Measurements from ENCODE around the gene LRIT2.

The LRIT2 gene, protein sequence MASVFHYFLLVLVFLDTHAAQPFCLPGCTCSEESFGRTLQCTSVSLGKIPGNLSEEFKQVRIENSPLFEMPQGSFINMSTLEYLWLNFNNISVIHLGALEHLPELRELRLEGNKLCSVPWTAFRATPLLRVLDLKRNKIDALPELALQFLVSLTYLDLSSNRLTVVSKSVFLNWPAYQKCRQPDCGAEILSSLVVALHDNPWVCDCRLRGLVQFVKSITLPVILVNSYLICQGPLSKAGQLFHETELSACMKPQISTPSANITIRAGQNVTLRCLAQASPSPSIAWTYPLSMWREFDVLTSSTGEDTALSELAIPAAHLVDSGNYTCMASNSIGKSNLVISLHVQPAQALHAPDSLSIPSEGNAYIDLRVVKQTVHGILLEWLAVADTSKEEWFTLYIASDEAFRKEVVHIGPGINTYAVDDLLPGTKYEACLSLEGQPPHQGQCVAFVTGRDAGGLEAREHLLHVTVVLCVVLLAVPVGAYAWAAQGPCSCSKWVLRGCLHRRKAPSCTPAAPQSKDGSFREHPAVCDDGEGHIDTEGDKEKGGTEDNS

GRCh38 chr10:84225427-84226173 lies at the start of gene LRIT2:
LRIT2 (minus strand) TSS chr10:84225544; CDS start chr10:84225520, 24 bp downstream.
- no peaks in the 10 kb centered on the region for H3K9me3 Mint-ChIP-seq
- no peaks in the 10 kb centered on the region for H3K4me1 Mint-ChIP-seq
- no peaks in the 10 kb centered on the region for H3K27me3 Mint-ChIP-seq
- no peak within 1 kb of the TSS for H3K4me3 Mint-ChIP-seq
- H3K27ac Mint-ChIP-seq = no peak within 1 kb of the TSS
- no peaks in the 10 kb centered on the region for H3K36me3 Mint-ChIP-seq
- ATAC-seq = no peak

GRCh38 chr10:84270708-84271107 lies 45.4 kb upstream of the LRIT2 start:
- Mint-ChIP-seq H3K4me1 (no peaks in the 10 kb centered on the region), H3K4me3 (no peak overlapping the region), H3K9me3 (no peaks in the 10 kb centered on the region), H3K36me3 (no peaks in the 10 kb centered on the region), H3K27ac (no peak overlapping the region), H3K27me3 (peaks cover 15% of the 10 kb centered on the region)
- no peak for ATAC-seq

GRCh38 chr10:84269773-84270172 lies 44.4 kb upstream of the LRIT2 start:
- Mint-ChIP-seq H3K27me3 (peaks cover 23% of the 10 kb centered on the region), H3K4me1 (peaks cover under 1% of the 10 kb centered on the region), H3K4me3 (no peak overlapping the region), H3K9me3 (no peaks in the 10 kb centered on the region), H3K27ac (no peak overlapping the region), H3K36me3 (no peaks in the 10 kb centered on the region)
- ATAC-seq = no peak

DNA sequence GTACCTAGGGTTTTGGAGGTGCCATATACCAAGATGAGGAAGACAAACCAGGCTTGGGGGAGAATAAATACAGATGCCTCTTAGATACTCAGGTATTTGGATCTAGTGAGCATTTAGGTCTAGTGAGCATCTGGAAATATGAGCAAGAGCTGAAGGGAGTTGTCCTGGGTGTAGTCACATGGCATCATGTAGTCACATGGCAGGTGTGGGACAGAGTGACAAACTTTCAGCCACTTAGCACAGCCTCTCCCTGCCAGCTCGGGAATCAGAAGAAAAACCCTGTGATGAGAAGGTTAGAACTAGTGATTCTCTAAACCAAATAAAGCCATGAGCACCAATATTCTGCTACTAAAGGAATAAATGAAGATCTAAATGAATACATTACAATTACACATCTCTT lies 43.8 kb upstream of the LRIT2 start:
- Mint-ChIP-seq H3K4me1 (peaks cover 6% of the 10 kb centered on the region), H3K4me3 (no peak overlapping the region), H3K36me3 (no peaks in the 10 kb centered on the region), H3K9me3 (no peaks in the 10 kb centered on the region), H3K27ac (no peak overlapping the region), H3K27me3 (peaks cover 29% of the 10 kb centered on the region)
- no peak for ATAC-seq

- H3K4me3 Mint-ChIP-seq = no peak overlapping the region
- peaks cover 41% of the 10 kb centered on the region for H3K27me3 Mint-ChIP-seq
- H3K4me1 Mint-ChIP-seq = peaks cover 6% of the 10 kb centered on the region
- peak; percentile 39 for ATAC-seq
- H3K27ac Mint-ChIP-seq = no peak overlapping the region
- H3K36me3 Mint-ChIP-seq = no peaks in the 10 kb centered on the region
- H3K9me3 Mint-ChIP-seq = no peaks in the 10 kb centered on the region
These were observed 42.3 kb upstream of the LRIT2 start for GRCh38 chr10:84267503-84268126.

DNA sequence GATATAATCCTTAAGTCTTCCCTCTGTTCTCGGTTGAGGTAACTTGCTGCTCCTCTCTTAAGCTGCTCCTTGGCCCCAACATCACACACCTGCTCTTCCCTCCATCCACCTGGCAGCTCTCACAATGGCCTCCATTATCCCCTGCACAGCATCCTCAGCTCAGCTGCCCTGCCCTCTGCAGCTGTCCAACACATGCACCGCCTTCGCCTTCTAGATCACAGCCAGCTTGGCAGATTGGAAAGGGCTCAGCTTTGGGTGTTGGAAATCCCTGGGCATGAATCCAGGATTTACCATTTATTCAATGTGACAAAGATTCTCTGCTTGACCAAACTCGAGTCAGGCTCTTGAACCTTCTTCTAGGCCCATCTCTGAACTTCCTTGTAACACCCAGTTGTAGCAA lies 40.1 kb upstream of the LRIT2 start:
- H3K27me3 Mint-ChIP-seq = peaks cover 44% of the 10 kb centered on the region
- H3K4me1 Mint-ChIP-seq = peaks cover 6% of the 10 kb centered on the region
- no peak overlapping the region for H3K4me3 Mint-ChIP-seq
- H3K9me3 Mint-ChIP-seq = no peaks in the 10 kb centered on the region
- H3K36me3 Mint-ChIP-seq = no peaks in the 10 kb centered on the region
- ATAC-seq = no peak
- H3K27ac Mint-ChIP-seq = no peak overlapping the region

DNA sequence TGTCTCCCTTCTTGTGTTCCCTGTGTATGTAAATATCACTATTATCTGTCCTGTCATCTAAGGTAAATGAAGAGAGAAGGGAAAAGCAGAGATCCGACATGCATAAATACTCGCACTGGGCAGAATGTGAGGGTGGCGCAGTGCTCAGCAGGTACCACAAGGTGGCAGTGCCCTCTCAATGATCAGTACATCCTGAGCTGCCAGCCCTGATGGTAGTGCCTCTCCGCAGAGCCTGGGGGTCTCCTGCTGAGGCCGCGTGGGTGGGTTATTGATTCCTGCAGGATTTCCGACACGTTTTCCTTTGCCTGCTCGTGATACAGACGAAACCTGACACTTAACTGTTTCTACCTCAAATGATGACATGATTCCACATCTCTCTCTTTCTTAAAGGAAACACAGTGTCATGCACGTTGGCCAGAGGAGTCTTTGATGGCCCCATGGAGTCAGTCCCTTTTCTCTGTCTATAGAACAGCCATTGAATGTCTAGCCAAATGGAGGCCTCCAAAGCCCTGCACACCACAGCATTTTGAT lies 39.3 kb upstream of the LRIT2 start:
- Mint-ChIP-seq H3K27ac (no peak overlapping the region), H3K4me1 (peaks cover 6% of the 10 kb centered on the region), H3K9me3 (no peaks in the 10 kb centered on the region), H3K27me3 (peaks cover 52% of the 10 kb centered on the region), H3K4me3 (no peak overlapping the region), H3K36me3 (no peaks in the 10 kb centered on the region)
- peak; percentile 85 for ATAC-seq

DNA sequence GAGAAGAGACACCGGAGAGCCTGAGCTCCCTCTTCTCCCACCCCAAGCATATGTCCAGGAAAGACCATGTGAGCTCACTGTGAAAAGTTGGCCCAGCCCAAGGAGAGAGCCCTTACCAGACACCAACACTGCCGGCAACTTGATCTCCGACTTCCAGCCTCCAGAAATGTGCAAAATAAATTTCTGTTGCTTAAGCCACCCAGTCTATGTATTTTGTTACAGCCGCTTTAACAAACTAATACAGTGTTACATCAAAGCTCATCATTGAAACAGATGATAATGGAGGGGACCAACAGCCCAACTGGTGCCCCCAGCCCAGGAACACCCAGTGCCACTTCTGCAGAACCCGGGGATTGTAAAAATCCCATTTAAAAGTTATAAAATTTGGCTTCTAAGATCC lies 38.4 kb upstream of the LRIT2 start:
- H3K9me3 Mint-ChIP-seq = no peaks in the 10 kb centered on the region
- ATAC-seq = no peak
- H3K27me3 Mint-ChIP-seq = peaks cover 55% of the 10 kb centered on the region
- peaks cover 6% of the 10 kb centered on the region for H3K4me1 Mint-ChIP-seq
- H3K4me3 Mint-ChIP-seq = no peak overlapping the region
- no peak overlapping the region for H3K27ac Mint-ChIP-seq
- no peaks in the 10 kb centered on the region for H3K36me3 Mint-ChIP-seq

GRCh38 chr10:84262190-84262956 lies 37.0 kb upstream of the LRIT2 start:
- Mint-ChIP-seq H3K27me3 (peaks cover 56% of the 10 kb centered on the region), H3K27ac (no peak overlapping the region), H3K36me3 (no peaks in the 10 kb centered on the region), H3K9me3 (no peaks in the 10 kb centered on the region), H3K4me3 (no peak overlapping the region), H3K4me1 (peaks cover 6% of the 10 kb centered on the region)
- ATAC-seq = no peak

DNA sequence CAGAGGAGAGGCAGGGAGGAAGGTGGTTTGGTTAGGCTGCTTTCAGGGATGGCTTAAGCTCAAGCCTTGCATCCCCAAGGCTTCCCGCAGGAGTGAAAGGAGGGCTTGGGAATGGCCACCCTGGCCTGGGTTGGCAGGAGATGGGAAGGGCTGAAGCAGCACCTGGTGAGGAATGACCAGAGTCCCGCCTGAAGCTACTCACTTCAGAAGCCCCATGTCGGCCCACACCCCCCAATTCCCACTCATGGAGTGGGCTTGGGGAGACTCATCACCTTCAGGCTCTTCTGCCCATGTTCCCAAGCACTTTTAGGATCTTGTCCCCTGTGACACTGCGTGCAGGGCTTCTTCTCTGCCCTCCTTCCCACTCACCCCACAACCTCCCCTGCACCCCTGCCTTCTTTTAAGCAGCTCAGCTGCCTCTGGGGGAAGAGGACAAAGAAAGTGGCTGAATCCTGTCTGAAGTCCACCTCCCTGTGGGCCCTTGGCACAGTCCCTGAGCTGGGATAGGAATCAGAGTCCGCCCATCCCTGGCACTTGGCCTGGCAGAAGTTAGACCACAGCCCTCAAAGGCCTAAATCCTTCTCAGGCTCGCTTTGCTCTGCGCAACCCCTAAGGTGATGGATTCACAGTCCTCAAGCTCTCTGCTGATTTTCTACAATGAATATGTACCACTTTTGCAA lies 36.0 kb upstream of the LRIT2 start:
- Mint-ChIP-seq H3K9me3 (no peaks in the 10 kb centered on the region), H3K27me3 (peaks cover 65% of the 10 kb centered on the region)

GRCh38 chr10:84258034-84258695 lies 32.8 kb upstream of the LRIT2 start:
- H3K36me3 Mint-ChIP-seq = no peaks in the 10 kb centered on the region
- no peaks in the 10 kb centered on the region for H3K4me1 Mint-ChIP-seq
- H3K9me3 Mint-ChIP-seq = no peaks in the 10 kb centered on the region
- no peak for ATAC-seq
- no peak overlapping the region for H3K4me3 Mint-ChIP-seq
- peaks cover 39% of the 10 kb centered on the region for H3K27me3 Mint-ChIP-seq
- H3K27ac Mint-ChIP-seq = no peak overlapping the region

More for the DNA sequence above, 36.0 kb upstream of the LRIT2 start:
- no peaks in the 10 kb centered on the region for H3K36me3 Mint-ChIP-seq
- H3K27ac Mint-ChIP-seq = no peak overlapping the region
- peaks cover 6% of the 10 kb centered on the region for H3K4me1 Mint-ChIP-seq
- no peak for ATAC-seq
- no peak overlapping the region for H3K4me3 Mint-ChIP-seq

DNA sequence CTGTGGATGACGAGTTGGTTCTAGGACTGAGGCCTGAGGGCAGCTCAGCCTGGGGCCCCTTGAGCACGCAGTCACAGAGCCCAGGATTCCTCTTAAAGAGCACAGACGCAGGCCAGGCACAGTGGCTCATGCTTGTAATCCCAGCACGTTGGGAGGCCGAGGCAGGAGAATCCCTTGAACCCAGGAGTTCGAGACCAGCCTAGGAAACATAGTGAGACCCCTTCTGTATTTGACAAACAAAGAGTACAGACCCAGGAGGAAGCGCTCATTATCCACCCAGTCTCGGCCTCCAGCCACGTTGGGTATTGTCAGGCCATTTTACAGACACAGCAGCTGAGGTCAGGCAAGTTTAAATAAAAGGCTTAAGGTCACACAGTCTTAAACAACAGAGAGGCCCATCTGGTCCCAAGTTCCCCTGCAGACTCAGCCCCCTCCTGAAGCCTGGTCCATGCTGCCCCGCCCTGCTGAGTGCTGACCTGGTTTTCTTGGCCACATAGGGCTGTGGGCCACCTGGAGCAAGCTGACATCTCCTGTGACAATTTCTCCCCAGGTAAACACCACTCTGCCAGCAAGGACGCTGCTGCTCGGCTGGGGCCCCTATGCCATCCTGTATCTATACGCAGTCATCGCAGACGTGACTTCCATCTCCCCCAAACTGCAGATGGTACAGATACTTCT lies 32.1 kb upstream of the LRIT2 start:
- H3K27me3 Mint-ChIP-seq = peaks cover 33% of the 10 kb centered on the region
- no peak overlapping the region for H3K4me3 Mint-ChIP-seq
- no peaks in the 10 kb centered on the region for H3K36me3 Mint-ChIP-seq
- H3K9me3 Mint-ChIP-seq = no peaks in the 10 kb centered on the region
- no peak overlapping the region for H3K27ac Mint-ChIP-seq
- no peaks in the 10 kb centered on the region for H3K4me1 Mint-ChIP-seq
- no peak for ATAC-seq

DNA sequence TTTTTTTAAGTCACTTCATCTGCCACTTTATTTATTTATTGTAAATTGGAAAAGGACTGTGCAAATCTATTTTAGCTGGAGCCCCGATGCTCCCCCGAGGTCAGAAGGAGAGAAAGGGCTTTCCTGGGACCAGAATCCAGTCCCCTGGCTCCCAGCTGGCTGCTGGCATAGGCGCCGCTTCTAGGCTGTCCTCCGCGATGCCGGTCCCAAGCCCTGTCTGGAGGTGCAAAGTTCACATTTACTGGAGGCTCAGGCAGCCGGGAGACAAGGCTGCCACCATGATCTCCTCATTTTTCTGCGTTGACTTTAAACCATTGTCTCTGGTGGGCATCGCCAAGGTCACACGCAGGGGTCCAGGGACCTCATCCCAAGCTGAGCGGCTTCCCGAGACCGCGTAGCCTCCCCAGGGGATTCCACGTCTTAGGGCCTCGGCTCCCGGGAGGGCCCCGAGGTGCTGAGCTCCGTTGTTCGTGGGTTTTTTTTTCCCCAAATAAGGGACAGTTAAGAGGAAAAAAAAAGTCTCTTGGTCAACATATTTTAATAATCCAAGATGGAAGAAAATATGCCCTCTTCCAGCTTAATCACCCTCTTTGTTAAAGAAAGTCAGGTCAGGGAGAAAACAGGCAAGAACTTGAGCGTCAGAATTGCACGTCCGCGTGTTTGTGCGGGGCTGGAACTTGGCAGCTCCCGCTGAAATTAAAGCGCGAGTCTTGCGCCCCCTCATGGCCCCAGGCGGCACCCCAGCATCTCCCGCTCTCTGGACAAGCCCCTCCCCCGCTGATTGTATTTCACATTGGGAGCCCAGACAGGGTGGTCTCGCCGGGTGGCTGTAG lies 31.4 kb upstream of the LRIT2 start:
- H3K27me3 Mint-ChIP-seq = peaks cover 32% of the 10 kb centered on the region
- no peaks in the 10 kb centered on the region for H3K36me3 Mint-ChIP-seq
- H3K27ac Mint-ChIP-seq = no peak overlapping the region
- H3K9me3 Mint-ChIP-seq = no peaks in the 10 kb centered on the region
- H3K4me3 Mint-ChIP-seq = no peak overlapping the region
- ATAC-seq = no peak
- no peaks in the 10 kb centered on the region for H3K4me1 Mint-ChIP-seq

Data from stimulated activated memory B cell treated with anti-CD40 and anti-IgM and Interleukin-4, amounts not matched to agents 10 μg/mL and 1 μg/mL and 100 μg/mL, for 72 hours (primary cell).